Iris pigment epithelial cell (primary cell): ENCODE results near the gene OPALIN.
A peak's percentile ranks its signal among the peaks of the same experiment; 100 is the strongest.
"Not testable (repeated sequence)": the region's sequence is repeated elsewhere in the genome, so short reads cannot be mapped to it uniquely, and the experiment has no call there.

Source experiments
- DNase-seq: peaks from one replicate; pipeline ENCODE4 v3.0.0-alpha.2; 2011; ENCODE audit warnings: low read depth

OPALIN gene

GRCh38 chr10:96338279-96338925, 20.4 kb downstream of the OPALIN start:
- no peak for DNase-seq

- no peak for DNase-seq
Measured at GRCh38 chr10:96337106-96337505, 21.7 kb downstream of the OPALIN start.

GRCh38 chr10:96334616-96335526, 23.9 kb downstream of the OPALIN start:
- DNase-seq, result peak; percentile 49

GRCh38 chr10:96333101-96333500, 25.7 kb downstream of the OPALIN start:
- DNase-seq, result no peak

- DNase-seq, result no peak
Measured at GRCh38 chr10:96327462-96327861, 31.3 kb downstream of the OPALIN start.

GRCh38 chr10:96325719-96326373, 33.0 kb downstream of the OPALIN start:
- DNase-seq, result no peak

GRCh38 chr10:96324447-96324846, 34.4 kb downstream of the OPALIN start:
- DNase-seq, result no peak

GRCh38 chr10:96322275-96322674, 36.5 kb downstream of the OPALIN start:
- no peak for DNase-seq

GRCh38 chr10:96321822-96322221, 37.0 kb downstream of the OPALIN start:
- DNase-seq, result no peak

GRCh38 chr10:96319754-96320474, 38.9 kb downstream of the OPALIN start:
- DNase-seq, result peak; percentile 18

- DNase-seq, result no peak
Measured at GRCh38 chr10:96317067-96317833, 41.6 kb downstream of the OPALIN start.

GRCh38 chr10:96313344-96313743, 45.5 kb downstream of the OPALIN start:
- DNase-seq, result no peak

GRCh38 chr10:96311180-96311715, 47.6 kb downstream of the OPALIN start:
- DNase-seq, result no peak

- no peak for DNase-seq
Measured at GRCh38 chr10:96310321-96310669, 48.5 kb downstream of the OPALIN start.

- DNase-seq, result no peak
Measured at GRCh38 chr10:96309628-96310320, 49.0 kb downstream of the OPALIN start.

GRCh38 chr10:96308854-96309253, 49.9 kb downstream of the OPALIN start:
- DNase-seq, result not testable (repeated sequence)

- DNase-seq, result no peak
Measured at GRCh38 chr10:96306516-96306915, 52.3 kb downstream of the OPALIN start.

GRCh38 chr10:96305019-96305418, 53.8 kb downstream of the OPALIN start:
- DNase-seq, result no peak

- DNase-seq, result no peak
Measured at GRCh38 chr10:96304230-96304629, 54.6 kb downstream of the OPALIN start, which contains the start of gene DNTT. TSS of gene DNTT (plus strand) at chr10:96304434. CDS start at chr10:96304498, 64 bp downstream.

GRCh38 chr10:96301616-96302015, 57.2 kb downstream of the OPALIN start:
- DNase-seq, result no peak
